ENCODE measurements around the gene P3H3. TPM values are rescaled to one million over a fixed set of nuclear protein-coding genes. Genes with fewer than 3 reads are reported as not detected.

P3H3 gene
- total and polyA plus RNA-seq, 4 donors: 0.42 to 1.9 (median 1.6) TPM

- Histone ChIP-seq H3K4me1 (ENCODE audit: control insufficient read depth in 4 of 4, insufficient read depth in 4 of 4, low read length in 3 of 4) (peaks cover 0 to 38% (median 28%) of the 10 kb centered on the region in 4 donors), H3K9ac (ENCODE audit: low read depth in 1 of 2, low read length in 2 of 2) (no peak overlapping the region), H3K27ac (ENCODE audit: low read depth in 1 of 2, low read length in 2 of 2) (peak overlapping the region in 1 of 2 donors; percentile 72), H3K36me3 (ENCODE audit: control insufficient read depth in 4 of 4, insufficient read depth in 3 of 4, low read depth in 1 of 4, low read length in 3 of 4) (no peaks in the 10 kb centered on the region), H3K9me3 (ENCODE audit: control insufficient read depth in 4 of 4, low read length in 3 of 4) (no peaks in the 10 kb centered on the region), H3K4me3 (ENCODE audit: low read depth in 1 of 3, low read length in 3 of 3) (peak overlapping the region in 1 of 3 donors; percentile 4), H3K27me3 (ENCODE audit: control insufficient read depth in 4 of 4, insufficient read depth in 4 of 4, low read length in 3 of 4) (no peaks in the 10 kb centered on the region)
- no peak for DNase-seq (ENCODE audit: low spot score)
- no peak for TF ChIP-seq FOXA1 (IDR thresholded peaks at IDR 0.05)
- TF ChIP-seq JUND (IDR thresholded peaks at IDR 0.05): no peak
- TF ChIP-seq REST (IDR thresholded peaks at IDR 0.05): no peak
- no peak for TF ChIP-seq MAX (IDR thresholded peaks at IDR 0.05)
- no peak for TF ChIP-seq TAF1 (conservative IDR thresholded peaks at IDR 0.05)
- TF ChIP-seq GABPA (IDR thresholded peaks at IDR 0.05 in 1 of 2, conservative IDR thresholded peaks at IDR 0.05 in 1 of 2): no peak
- TF ChIP-seq HNF4G (IDR thresholded peaks at IDR 0.05): no peak
- TF ChIP-seq HNF4A (conservative IDR thresholded peaks at IDR 0.05): no peak
- 85% methylated on average over 20 of the region's 20 CpGs for WGBS
These were observed 10.5 kb upstream of the P3H3 start for GRCh38 chr12:6817662-6818157.

GRCh38 chr12:6818222-6818621, 10.0 kb upstream of the P3H3 start:
- WGBS: 50% methylated on average over 10 of the region's 10 CpGs
- no peaks in the 10 kb centered on the region for H3K27me3 ChIP-seq (ENCODE audit: control insufficient read depth in 4 of 4, insufficient read depth in 4 of 4, low read length in 3 of 4)
- no peaks in the 10 kb centered on the region for H3K36me3 ChIP-seq (ENCODE audit: control insufficient read depth in 4 of 4, insufficient read depth in 3 of 4, low read depth in 1 of 4, low read length in 3 of 4)
- peak; percentile 66 for DNase-seq (ENCODE audit: low spot score)
- peak overlapping the region in 2 of 3 donors; percentile 14 to 71 for H3K4me3 ChIP-seq (ENCODE audit: low read depth in 1 of 3, low read length in 3 of 3)
- H3K4me1 ChIP-seq (ENCODE audit: control insufficient read depth in 4 of 4, insufficient read depth in 4 of 4, low read length in 3 of 4): peaks cover 0 to 38% (median 28%) of the 10 kb centered on the region in 4 donors
- peak overlapping the region; percentile 60 to 72 for H3K27ac ChIP-seq (ENCODE audit: low read depth in 1 of 2, low read length in 2 of 2)
- no peak for TF ChIP-seq HNF4A (conservative IDR thresholded peaks at IDR 0.05)
- TF ChIP-seq RAD21 (IDR thresholded peaks at IDR 0.05): no peak
- TF ChIP-seq EGR1 (IDR thresholded peaks at IDR 0.05; ENCODE audit: low read depth in 2 of 2): no peak
- TF ChIP-seq HNF4G (IDR thresholded peaks at IDR 0.05): no peak
- TF ChIP-seq SP1 (IDR thresholded peaks at IDR 0.05): peak; percentile 52
- no peak for TF ChIP-seq YY1 (IDR thresholded peaks at IDR 0.05)
- TF ChIP-seq FOXA1 (IDR thresholded peaks at IDR 0.05): no peak
- TF ChIP-seq ZBTB33 (IDR thresholded peaks at IDR 0.05): no peak
- TF ChIP-seq REST (IDR thresholded peaks at IDR 0.05): no peak
- TF ChIP-seq RXRA (IDR thresholded peaks at IDR 0.05): peak in 1 of 2 donors; percentile 20
- no peak for TF ChIP-seq TAF1 (conservative IDR thresholded peaks at IDR 0.05)
- no peak for TF ChIP-seq GABPA (IDR thresholded peaks at IDR 0.05 in 1 of 2, conservative IDR thresholded peaks at IDR 0.05 in 1 of 2)
- peak overlapping the region in 1 of 2 donors; percentile 77 for H3K9ac ChIP-seq (ENCODE audit: low read depth in 1 of 2, low read length in 2 of 2)
- H3K9me3 ChIP-seq (ENCODE audit: control insufficient read depth in 4 of 4, low read length in 3 of 4): no peaks in the 10 kb centered on the region

Data from liver (tissue), 9 donors.